ENCODE data around the gene TEAD1. TPM values are rescaled to one million over a fixed set of nuclear protein-coding genes. Genes with fewer than 3 reads are reported as not detected.
A peak's percentile ranks its signal among the peaks of the same experiment; 100 is the strongest.

Gene TEAD1
- total RNA-seq, 1 donor from 2014 or later = 20.0 TPM

DNA sequence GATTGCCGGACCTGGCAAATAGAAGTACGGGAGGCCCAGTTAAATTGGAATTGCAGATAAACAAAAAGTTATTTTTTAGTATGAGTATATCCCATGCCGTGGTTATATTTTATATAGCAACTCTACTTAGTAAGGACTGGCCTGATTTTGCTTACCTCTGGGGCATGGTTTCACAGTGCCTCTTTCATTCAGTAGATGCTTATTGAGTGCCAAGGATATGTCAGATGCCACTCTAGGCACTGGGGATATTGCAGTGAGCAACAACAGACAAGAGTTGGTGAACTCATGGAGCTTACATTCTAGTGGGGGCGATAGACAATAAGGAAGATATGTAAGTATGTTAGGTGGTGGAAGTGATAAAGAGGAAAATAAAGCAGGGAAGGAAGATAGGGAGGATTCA lies 112.2 kb downstream of the TEAD1 start:
- DNase-seq (ENCODE audit: low read depth, low spot score) = no peak

DNA sequence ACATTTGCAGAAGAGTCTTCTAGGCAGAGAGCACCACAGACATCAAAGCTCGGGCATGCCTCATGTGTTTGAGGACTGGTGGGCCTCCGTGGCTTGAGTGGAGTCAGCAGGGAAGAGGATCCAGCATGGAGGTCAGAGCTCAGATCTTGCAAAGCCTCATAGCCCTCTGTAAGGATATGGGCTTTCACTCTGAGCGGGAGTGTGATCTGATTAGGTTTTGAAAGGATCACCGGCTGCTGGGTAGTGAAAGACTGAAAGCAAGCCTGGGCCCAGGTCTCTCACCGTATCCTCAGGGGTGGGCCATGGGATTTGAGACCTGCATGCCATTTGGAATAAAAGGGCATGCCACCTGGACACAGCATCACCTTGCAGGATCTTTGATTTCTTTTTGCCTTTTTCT lies 112.7 kb downstream of the TEAD1 start:
- DNase-seq (ENCODE audit: low read depth, low spot score) = no peak

DNA sequence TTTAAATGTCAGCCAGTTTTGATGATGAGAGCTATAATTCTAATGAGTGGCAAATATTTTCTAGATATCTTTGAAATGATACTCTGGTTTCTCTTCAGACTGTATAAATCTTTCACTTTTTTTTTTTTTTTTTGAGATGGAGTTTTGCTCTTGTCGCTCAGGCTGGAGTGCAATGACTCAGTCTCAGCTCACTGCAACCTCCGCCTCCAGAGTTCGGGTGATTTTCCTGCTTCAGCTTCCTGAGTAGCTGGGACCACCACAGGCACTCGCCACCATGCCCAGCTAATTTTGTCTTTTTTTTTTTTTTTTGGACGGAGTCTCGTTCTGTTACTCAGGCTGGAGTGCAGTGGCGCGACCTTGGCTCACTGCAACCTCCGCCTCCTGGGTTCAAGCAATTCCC lies 113.6 kb downstream of the TEAD1 start:
- DNase-seq (ENCODE audit: low read depth, low spot score) = peak; percentile 54

DNA sequence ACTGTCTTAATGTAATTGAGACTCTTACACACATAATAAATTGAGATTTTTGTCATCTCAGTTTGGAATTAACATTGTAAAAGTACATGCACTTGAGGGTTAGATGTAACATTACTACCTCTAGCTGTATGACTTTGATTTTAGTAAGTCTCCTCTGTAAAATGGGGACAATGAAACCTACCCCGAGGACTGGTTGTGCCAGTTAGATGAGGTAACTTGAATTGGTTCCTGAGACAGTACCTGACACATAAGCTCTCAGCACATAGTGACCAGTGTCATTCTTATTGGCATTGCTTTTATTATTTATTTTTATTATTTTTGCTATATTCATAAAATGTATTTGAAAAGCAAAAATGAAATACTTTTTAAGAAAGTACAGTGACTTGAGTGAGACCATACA lies 114.8 kb downstream of the TEAD1 start:
- no peak for DNase-seq (ENCODE audit: low read depth, low spot score)

DNA sequence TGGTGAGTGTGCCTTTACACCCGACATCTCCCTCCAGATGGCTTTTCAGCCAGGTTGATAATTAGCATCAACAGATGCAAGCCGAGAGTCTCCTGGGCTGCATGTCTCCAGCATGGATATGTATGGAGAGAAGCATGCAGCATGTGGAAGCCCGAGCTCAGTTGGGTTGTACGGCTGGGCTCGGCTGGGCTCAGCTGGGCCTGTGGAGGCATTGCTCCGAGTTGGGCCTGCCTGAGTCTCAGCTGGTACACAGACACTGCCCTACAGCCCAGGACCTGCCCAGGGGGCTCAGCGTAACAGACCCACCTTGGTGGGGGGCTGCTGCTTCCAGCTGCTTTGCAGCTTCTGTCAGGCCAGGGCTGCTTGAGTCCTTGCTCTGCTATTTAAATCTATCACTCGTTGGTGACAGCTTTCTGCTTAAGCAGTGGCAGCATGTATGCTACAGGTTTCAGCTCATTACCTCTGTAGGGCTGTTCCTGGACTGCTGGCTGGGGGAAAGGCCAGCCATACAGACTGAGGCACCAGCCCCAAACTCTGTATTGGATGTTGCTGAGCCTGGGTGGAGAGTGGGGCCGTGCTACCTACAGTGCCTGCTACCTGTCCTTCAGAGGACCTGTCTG lies 115.5 kb downstream of the TEAD1 start:
- DNase-seq (ENCODE audit: low read depth, low spot score) = no peak

DNA sequence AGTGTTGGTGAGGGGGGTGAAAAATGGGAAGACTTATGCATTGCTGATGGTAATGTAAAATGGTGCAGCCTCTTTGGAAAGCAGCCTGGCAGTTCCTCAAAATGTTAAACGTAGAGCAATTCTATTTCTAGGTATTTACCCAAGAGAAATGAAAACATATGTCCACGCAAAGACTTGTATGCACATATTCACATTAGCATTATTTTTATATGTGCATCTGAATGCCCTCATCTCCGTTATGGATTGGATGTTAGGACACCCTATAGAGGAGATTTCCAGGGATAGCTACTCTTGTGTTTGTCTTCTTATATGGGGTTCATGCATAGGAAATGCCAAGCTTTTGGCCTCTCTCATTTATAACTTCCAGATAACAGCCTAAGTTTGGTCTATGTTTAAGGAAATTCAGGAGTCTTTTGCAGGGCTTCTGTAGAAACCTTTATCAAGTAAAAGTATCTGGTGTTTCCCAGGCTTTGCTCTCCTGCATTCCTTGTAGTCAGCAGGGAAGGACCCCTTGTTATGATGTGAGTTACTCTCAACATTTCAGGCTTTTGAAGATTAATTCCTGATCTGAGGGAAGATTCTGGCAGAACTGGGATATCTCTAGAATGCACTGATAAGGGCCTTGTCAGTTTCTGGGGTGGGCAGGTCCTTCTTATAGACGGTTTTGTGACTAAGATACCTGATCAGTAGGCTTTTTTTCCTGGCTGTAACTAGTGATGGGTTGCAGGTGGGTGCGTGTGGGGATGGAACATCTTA lies 116.8 kb downstream of the TEAD1 start:
- no peak for DNase-seq (ENCODE audit: low read depth, low spot score)

DNA sequence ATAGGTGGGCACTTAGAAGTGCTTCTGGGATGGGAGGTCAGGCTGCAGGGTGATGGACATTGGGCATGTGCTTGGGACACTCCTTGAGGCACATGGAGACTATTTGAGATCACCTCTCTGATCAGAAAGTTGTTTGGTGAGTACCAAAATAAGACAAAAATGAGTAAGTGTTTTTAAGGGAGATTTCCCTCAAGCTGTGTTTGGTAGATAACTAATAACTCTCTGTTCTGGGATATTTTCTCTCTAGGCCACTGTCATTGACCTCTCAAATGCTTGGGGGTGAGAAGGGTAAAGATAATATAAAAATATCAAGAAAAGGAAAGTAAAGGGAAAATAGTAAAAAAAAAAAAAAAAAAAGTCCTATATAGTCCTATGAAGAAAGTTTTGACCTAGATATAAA lies 117.8 kb downstream of the TEAD1 start:
- DNase-seq (ENCODE audit: low read depth, low spot score) = no peak

DNA sequence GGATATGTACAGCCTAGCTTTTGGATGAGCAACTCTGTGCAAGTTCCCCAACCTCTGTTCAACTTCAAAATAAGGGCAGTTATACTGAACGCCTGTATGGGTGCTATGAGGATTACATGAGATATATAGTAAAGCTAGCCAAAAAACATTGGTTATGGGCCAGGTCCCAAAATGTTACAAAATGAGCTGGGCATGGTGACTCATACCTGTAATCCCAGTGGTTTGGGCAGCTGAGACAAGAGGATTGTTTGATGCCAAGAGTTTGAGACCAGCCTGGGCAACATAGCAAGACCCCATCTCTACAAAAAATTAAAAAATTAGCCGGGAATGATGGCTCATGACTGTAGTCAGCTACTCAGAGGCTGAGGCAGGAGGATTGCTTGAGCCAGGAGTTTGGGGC lies 118.4 kb downstream of the TEAD1 start:
- no peak for DNase-seq (ENCODE audit: low read depth, low spot score)

DNA sequence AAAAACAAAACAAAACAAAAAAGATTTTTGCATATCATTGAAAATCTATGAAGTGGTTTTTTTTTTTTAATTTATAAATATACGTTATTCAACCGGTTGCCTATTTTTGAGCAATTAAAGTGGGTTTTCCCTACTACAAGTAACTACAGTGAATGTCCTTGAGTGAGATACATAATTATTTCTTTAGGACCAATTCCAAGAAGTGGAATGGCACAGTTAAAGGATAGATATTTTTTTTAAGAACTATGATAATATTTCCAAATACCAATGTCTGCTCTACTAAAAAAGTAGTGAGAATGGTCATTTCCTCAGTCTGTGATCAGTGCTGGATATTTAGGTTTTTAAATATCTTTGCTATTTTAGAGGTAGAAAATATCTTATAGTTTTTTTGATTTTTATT lies 118.8 kb downstream of the TEAD1 start:
- no peak for DNase-seq (ENCODE audit: low read depth, low spot score)

DNA sequence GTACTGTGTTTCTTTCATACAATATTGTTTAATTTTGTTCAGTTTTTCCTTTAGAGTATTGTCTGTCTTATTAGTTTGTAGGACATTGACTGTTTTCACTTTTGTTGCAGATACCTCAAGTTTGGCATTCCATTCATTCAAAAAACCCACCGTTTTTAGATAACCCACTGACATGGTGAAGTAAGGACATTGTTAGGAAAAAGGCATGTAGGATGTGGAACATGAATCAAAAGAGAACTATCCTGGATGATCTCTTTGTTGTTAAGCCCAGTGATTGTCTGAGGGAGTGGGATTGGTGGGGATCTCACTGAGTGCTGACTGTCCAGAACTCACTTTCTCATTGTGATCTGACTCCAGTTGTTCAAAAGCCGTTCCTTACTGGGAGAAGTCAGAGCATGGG lies 119.3 kb downstream of the TEAD1 start:
- DNase-seq (ENCODE audit: low read depth, low spot score) = no peak

DNA sequence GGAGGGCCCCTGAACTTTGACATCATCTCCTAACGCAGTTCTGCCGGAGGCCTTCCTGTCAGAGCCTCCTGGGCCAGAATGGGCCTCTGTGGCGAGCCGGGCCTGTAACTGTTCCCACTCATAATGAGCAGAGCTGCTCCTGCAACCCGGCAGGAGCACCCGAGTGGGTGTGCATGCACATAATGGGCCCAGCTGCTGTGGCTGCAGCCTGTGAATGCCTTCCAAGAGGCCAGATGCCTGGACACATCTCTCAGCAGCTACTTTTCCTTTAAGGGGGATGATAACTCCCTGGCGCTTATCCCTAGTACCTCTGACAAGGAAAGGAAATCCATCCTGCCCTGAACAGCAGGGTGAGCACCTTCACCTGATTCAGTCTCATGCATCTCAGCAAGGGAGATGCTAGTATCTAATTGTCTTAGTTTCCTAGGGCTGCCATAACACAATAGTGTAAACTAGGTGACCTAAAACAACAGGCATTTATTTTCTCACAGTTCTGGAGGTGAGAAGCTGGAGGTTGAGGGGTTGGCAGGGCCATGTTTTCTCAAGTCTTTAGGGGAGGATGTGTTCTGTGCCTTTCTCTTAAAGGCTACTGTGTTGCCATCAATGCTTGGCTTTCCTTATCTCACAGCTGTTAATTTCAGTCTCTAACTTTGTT lies 120.5 kb downstream of the TEAD1 start:
- DNase-seq (ENCODE audit: low read depth, low spot score) = no peak

DNA sequence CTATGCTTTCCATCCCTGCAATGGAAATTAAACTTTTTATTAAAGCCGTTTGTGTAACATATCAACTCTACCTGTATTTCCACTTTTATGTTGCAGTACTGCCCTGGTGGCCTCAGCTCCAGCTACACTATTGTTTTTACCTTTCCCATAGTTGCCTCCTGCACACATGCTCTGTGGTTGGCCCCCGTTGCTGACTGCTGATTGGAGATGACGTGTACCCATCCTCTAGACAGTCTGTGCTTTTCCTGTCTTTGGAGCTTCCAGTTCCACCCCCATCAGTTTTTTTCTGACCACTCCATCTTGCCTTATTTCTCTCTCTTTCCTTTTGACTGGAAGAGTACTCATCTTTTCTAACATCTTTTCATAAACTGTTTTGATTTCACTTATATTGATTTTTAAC lies 123.8 kb downstream of the TEAD1 start:
- no peak for DNase-seq (ENCODE audit: low read depth, low spot score)

DNA sequence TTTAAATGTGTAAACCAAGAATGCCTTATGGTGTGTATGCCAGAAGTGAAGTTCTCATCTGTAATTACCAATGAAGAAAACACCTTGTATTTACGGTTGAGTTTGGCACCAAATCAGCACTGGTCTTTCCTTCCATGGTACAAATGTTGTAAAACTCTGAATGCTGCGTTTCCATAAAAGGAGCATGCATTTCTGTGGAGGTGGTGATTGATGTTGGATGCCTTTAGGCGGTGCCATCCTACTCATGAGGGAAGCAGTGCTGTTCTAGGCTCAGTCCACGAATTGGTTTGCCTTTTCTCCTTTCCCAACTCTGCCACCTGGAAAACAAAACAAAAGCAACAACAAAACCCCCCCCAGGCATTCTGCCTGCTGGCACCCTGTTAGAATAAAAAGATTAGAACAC lies 124.4 kb downstream of the TEAD1 start:
- DNase-seq (ENCODE audit: low read depth, low spot score) = no peak

DNA sequence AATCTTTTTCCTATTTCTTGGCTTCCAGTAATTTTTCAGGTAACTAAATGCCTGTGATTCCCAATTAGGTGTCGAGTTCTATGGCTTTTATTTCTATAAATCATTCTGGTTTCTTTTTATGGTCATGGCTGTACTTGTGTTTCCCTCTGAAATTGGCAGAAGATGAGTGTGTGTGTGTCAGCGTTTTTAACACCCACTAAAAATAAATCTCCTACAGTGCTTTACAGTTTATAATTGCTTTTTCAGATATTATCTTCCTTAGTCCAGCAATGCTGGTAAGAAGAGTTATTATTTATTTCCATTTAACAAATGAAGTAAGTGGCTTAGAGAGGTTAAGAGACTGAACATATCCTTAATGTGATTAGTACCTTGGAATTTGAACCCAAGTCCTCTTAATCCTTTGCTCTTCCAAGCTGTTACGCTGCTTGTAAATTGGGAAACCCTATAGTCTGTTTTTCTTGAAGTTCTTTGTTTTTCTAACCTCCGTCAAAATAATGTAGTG lies 125.2 kb downstream of the TEAD1 start:
- no peak for DNase-seq (ENCODE audit: low read depth, low spot score)

DNA sequence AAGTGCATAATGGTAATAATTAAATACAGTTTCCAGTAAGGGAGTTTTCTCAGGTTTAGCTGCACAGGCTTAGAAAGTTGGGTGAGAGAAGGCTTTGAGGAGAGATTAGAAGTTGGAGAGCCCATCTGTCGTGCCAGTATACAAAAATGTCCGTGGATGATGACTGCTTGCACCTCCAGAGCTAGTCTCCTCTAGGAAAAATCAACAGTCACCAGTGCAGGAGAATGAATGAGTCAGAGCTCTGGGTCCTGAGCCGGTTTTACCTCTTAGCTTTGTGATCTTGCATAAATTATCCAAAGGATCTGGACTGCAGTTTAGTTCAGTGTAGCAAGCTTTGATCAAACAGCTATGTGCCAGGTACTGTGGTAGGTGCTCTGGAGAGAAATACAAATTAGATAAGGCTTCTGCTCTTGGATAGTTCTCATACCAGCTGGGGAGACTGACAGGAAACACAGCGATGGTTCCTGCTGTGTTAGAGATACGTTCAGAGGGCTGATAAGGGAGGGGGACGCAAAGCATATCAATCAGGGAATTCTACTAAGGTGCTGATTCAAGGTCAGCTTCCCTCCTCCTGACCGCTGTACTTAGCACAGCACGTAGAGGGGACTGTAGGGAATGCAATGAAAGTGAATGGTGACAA lies 125.9 kb downstream of the TEAD1 start:
- no peak for DNase-seq (ENCODE audit: low read depth, low spot score)

DNA sequence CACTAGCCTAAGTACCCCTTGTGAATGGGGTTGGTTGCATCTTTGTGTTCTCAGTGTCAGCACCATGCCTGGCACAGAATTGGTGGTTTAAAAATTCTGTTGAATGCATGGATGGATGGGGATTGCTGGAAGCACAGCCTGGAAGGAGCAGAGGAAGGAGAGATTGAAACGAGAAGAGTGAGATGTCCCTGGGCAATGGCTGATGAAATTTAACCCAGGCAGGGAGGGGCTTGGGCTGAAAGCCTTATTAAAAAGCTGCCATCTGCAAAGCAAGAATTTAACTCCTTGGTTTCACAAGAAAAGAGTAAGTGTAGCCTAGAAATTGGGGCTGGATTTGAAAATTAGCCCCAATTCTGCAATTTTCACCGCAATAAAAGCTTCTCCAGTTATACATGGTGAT lies 126.7 kb downstream of the TEAD1 start:
- DNase-seq (ENCODE audit: low read depth, low spot score) = no peak

DNA sequence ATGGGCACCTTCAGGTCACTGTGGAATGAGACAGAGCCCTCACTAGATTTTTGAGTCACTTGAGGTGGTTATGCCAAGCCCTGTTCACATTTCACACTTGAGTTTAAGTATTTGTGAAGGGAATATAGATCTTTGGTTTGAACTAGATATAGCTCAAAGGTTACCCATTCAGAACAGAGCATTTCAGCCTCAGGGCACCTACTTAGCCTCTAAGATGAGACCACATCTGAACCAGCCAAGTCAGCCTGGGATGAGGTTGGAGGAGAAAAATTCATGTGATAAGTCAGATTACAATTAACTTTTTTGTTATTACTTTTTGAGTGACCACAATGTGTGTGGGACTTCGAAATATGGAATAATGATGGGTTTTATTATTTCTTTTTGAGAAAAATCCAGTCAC lies 127.8 kb downstream of the TEAD1 start:
- no peak for DNase-seq (ENCODE audit: low read depth, low spot score)

DNA sequence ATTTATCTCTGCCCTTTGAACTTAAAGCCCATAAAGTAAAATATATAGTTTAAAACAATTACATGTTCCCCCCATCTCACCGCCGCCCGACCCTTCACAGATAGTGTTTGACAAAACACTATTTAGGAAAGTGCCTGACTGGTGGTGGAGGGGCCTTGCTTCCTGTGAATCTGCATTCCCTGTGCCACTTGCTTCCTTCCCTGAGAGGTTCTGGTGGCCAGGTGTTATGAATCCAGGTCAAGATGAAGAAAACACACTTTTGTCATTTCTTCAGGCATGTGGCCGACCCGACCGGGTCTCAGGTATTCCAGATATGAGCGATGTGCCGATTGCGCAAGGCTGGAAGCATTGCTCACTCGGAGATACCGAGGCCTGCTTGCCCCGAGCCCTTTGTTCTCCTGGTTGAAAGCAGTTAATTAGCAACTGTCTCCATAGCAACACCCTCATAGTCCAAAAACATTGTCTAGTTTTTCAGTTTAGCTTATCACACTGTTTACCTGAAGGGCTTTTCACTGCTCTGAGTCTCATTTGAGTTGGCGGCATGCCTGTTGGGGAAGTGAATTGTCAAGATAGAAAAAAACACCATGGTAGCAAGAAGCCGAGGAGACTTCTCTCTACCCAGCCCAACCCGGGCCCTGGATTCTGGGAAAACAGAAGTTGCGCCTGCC lies 128.3 kb downstream of the TEAD1 start:
- DNase-seq (ENCODE audit: low read depth, low spot score) = peak; percentile 93

DNA sequence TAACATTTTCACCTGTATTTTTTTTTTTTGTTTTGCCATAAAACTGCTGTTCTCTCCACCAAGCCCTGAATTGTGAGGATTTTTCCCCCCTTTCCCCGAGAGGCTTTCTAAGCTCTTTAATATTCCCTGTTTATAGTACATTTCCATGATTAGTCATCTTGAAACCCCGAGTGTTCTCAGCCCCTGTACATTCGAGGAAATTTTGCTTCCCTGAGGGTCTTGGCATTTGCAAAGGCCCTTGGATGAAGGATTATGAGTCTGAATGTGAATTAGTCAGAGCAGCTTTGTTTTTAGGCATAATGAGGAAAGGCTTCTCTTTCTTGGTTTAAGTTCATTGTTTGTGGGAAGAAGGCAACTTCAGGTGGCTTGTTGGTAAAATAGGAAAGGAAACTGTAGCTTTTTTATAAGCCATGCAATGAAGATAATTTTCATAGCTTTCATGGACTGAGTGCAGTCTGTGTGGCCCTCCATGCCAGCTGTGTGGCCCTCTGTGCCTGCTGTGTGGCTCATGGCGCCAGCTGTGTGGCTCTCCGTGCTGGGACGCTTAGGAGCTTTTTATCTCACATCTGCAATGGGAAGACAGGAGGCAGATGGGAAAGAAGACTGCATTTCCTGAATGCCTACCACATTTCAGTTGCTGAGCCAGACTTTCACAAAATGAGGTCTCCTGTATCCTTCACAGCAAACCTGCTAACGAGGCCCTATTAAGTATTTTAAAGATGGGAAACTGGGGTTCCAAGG lies 129.0 kb downstream of the TEAD1 start:
- DNase-seq (ENCODE audit: low read depth, low spot score) = no peak

DNA sequence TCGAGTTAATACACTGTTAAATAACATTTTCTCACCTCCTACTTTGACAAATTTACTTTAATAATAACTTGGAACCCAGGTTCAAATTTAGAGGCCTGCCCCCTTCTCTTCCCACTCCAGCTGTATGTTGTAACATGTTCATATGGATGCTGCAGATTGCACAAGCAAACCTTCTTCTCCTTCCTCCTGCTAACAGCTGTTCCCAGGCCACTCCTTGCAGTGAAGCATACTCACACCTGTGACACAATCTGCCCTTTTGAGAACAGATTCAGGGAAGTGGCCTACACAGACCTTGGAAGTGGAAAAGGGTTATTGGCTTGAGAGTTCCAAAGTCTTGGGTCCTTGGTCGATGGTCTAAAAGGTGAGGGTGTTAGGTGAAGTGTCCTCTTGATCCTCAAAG lies 131.9 kb downstream of the TEAD1 start:
- no peak for DNase-seq (ENCODE audit: low read depth, low spot score)

DNA sequence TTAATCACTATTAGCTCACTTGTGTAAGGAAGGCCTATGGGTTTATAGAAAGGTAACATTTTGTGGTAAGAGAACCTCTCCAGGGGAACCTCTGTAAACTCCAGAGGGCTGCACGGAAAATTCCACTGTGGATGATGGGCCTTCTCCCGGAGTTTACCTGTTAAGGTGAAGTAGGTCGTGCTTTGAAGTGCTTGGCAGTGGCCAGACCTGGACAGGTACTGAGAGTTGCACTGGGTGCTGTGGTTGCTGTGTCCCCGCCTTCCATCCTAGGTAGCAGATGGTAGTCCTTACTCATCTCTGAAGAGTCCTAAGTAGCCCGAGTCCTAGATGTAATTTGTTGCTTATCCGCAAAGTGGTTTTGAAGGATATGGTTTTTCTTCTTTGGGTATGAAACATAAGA lies 133.4 kb downstream of the TEAD1 start:
- DNase-seq (ENCODE audit: low read depth, low spot score) = no peak
